Fibroblast of lung (primary cell): ENCODE measurements around the gene INTS1. TPM values are rescaled to one million over a fixed set of nuclear protein-coding genes. Genes with fewer than 3 reads are reported as not detected.

Experiments
- DNase-seq, 2 donors: peaks; one replicate each; pipeline versions ENCODE4 v3.0.0 to v3.0.0-alpha.2; 2010; ENCODE audit warnings: low read depth in 2 of 2
- H2AFZ ChIP-seq: 2 replicates; pipeline ENCODE4 v1.5.1; 2012; ENCODE audit warnings: low read length, control low read depth, inconsistent platforms
- H3K27ac ChIP-seq: 2 replicates; pipeline ENCODE4 v1.5.1; 2011; ENCODE audit warnings: low read length, control low read depth; ENCODE audit not compliant: insufficient read depth
- H3K27me3 ChIP-seq: 2 replicates; pipeline ENCODE4 v1.5.1; 2011; ENCODE audit warnings: mild to moderate bottlenecking, low read length; ENCODE audit not compliant: control insufficient read depth, insufficient read depth
- H3K36me3 ChIP-seq: 2 replicates; pipeline ENCODE4 v1.5.1; 2011; ENCODE audit warnings: low read length; ENCODE audit not compliant: control insufficient read depth, insufficient read depth
- H3K4me1 ChIP-seq: 2 replicates; pipeline ENCODE4 v1.5.1; 2011; ENCODE audit warnings: low read length; ENCODE audit not compliant: control insufficient read depth, insufficient read depth; ENCODE audit errors: extremely low read depth
- H3K4me2 ChIP-seq: 2 replicates; pipeline ENCODE4 v1.5.1; 2011; ENCODE audit warnings: low read length, control low read depth; ENCODE audit not compliant: insufficient read depth; ENCODE audit errors: extremely low read depth
- H3K4me3 ChIP-seq, 4 experiments: fragments of 200-600 bp in 1 of 4; sonication (generic) in 1 of 4; replicated peaks in 1 of 4; 2 replicates each; pipeline ENCODE4 v1.5.1; 2011 to 2016; ENCODE audit warnings: low read length in 4 of 4, low read depth in 3 of 4, mild to moderate bottlenecking in 3 of 4, control low read depth in 2 of 4, inconsistent platforms in 1 of 4, mixed read lengths in 1 of 4; ENCODE audit not compliant: insufficient read depth in 1 of 4; ENCODE audit errors: control extremely low read depth in 1 of 4
- H3K79me2 ChIP-seq: 2 replicates; pipeline ENCODE4 v1.5.1; 2012; ENCODE audit warnings: mild to moderate bottlenecking, low read length, inconsistent platforms; ENCODE audit not compliant: control insufficient read depth, insufficient read depth
- H3K9ac ChIP-seq: 2 replicates; pipeline ENCODE4 v1.5.1; 2011; ENCODE audit warnings: mild to moderate bottlenecking, low read length, control low read depth; ENCODE audit not compliant: insufficient read depth
- H3K9me3 ChIP-seq: 2 replicates; pipeline ENCODE4 v1.5.1; 2012; ENCODE audit warnings: low read depth, low read length; ENCODE audit not compliant: control insufficient read depth, insufficient read depth
- H4K20me1 ChIP-seq: 2 replicates; pipeline ENCODE4 v1.5.1; 2011; ENCODE audit warnings: low read length; ENCODE audit not compliant: control insufficient read depth, insufficient read depth; ENCODE audit errors: extremely low read depth
- CTCF ChIP-seq, 2 donors: IDR thresholded peaks in 1 of 2; conservative IDR thresholded peaks in 1 of 2; 1 replicate in 1 of 2; 2 replicates in 1 of 2; pipeline ENCODE4 v1.5.1; 2011 to 2012; ENCODE audit warnings: low read length in 2 of 2, control low read depth in 1 of 2, inconsistent platforms in 1 of 2, low read depth in 1 of 2, mild to moderate bottlenecking in 1 of 2
- EZH2 ChIP-seq: IDR thresholded peaks from 2 replicates; pipeline ENCODE4 v1.5.1; 2012; ENCODE audit warnings: low read length, control low read depth, mild to moderate bottlenecking; ENCODE audit errors: missing control alignments
- polyA plus RNA-seq, 2 donors: library from polyadenylated mRNA; depleted of rRNA in 1 of 2; stranded (reverse) in 1 of 2; unstranded in 1 of 2; fragments of >200 nt; gene quantifications; 2 replicates each; pipeline ENCODE4 v1.2.1, GENCODE V29; 2011 to 2012; ENCODE audit warnings: missing spikeins in 1 of 2
- total RNA-seq: library from RNA; depleted of rRNA; stranded (reverse); fragments of >200 nt; gene quantifications from 2 replicates; pipeline ENCODE4 v1.2.1, GENCODE V29; 2014

INTS1 gene
- total and polyA plus RNA-seq, 2 donors (not counting 1 experiment from before 2014, with no cell fraction given) = 7.1 to 35.5 TPM

GRCh38 chr7:1546909-1547776 lies 43.0 kb upstream of the INTS1 start:
- Histone ChIP-seq H3K9ac (no peak overlapping the region), H3K9me3 (no peaks in the 10 kb centered on the region), H3K4me2 (no peak overlapping the region), H4K20me1 (no peaks in the 10 kb centered on the region), H3K27ac (no peak overlapping the region), H3K79me2 (no peaks in the 10 kb centered on the region), H3K36me3 (peaks cover 2% of the 10 kb centered on the region), H3K4me3 (no peak overlapping the region), H3K27me3 (no peaks in the 10 kb centered on the region), H2AFZ (no peak overlapping the region), H3K4me1 (no peaks in the 10 kb centered on the region)
- TF ChIP-seq EZH2 (no peak), CTCF (conservative IDR thresholded peaks at IDR 0.05 in 1 of 2, IDR thresholded peaks at IDR 0.05 in 1 of 2; ENCODE audit: low read depth in 1 of 2, low read length in 2 of 2) (no peak)
- DNase-seq = no peak

GRCh38 chr7:1546274-1546908 lies 42.2 kb upstream of the INTS1 start:
- TF ChIP-seq CTCF (conservative IDR thresholded peaks at IDR 0.05 in 1 of 2, IDR thresholded peaks at IDR 0.05 in 1 of 2; ENCODE audit: low read depth in 1 of 2, low read length in 2 of 2) = no peak
- no peak for TF ChIP-seq EZH2
- no peaks in the 10 kb centered on the region for H3K4me1 ChIP-seq
- H3K4me3 ChIP-seq = no peak overlapping the region
- DNase-seq = no peak
- no peak overlapping the region for H2AFZ ChIP-seq
- no peaks in the 10 kb centered on the region for H3K79me2 ChIP-seq
- H3K4me2 ChIP-seq = no peak overlapping the region
- H3K36me3 ChIP-seq = peaks cover 5% of the 10 kb centered on the region
- no peak overlapping the region for H3K9ac ChIP-seq
- no peak overlapping the region for H3K27ac ChIP-seq
- no peaks in the 10 kb centered on the region for H3K9me3 ChIP-seq
- no peaks in the 10 kb centered on the region for H4K20me1 ChIP-seq
- no peaks in the 10 kb centered on the region for H3K27me3 ChIP-seq

- no peak for TF ChIP-seq CTCF (conservative IDR thresholded peaks at IDR 0.05 in 1 of 2, IDR thresholded peaks at IDR 0.05 in 1 of 2; ENCODE audit: low read depth in 1 of 2, low read length in 2 of 2)
- no peak overlapping the region for H2AFZ ChIP-seq
- no peaks in the 10 kb centered on the region for H3K9me3 ChIP-seq
- H3K9ac ChIP-seq = no peak overlapping the region
- no peaks in the 10 kb centered on the region for H3K27me3 ChIP-seq
- no peaks in the 10 kb centered on the region for H3K79me2 ChIP-seq
- no peak overlapping the region for H3K27ac ChIP-seq
- no peak overlapping the region for H3K4me2 ChIP-seq
- H3K4me3 ChIP-seq = no peak overlapping the region
- no peak for DNase-seq
- no peaks in the 10 kb centered on the region for H3K4me1 ChIP-seq
- H4K20me1 ChIP-seq = no peaks in the 10 kb centered on the region
- peaks cover 8% of the 10 kb centered on the region for H3K36me3 ChIP-seq
Measured at GRCh38 chr7:1545417-1546246, 41.4 kb upstream of the INTS1 start.
